MM.1S (cell line): ENCODE measurements around the gene ADAMTS17.

ENCODE experiments used
- DNase-seq: peaks from one replicate; pipeline ENCODE4 v3.0.0-alpha.2; 2015
- H2AFZ ChIP-seq: fragments of 300-600 bp; sonication (generic); 2 replicates; pipeline ENCODE4 v1.6.0; 2016; ENCODE audit warnings: antibody characterized with exemption, low read length
- H3F3A ChIP-seq: fragments of 300-600 bp; sonication (generic); 2 replicates; pipeline ENCODE4 v1.6.1; 2016; ENCODE audit warnings: mild to moderate bottlenecking, antibody characterized with exemption, low read length, moderate library complexity, mixed read lengths; ENCODE audit not compliant: insufficient read depth
- H3K27ac ChIP-seq: fragments of 300-600 bp; sonication (generic); 2 replicates; pipeline ENCODE4 v1.5.1; 2016; ENCODE audit warnings: mild to moderate bottlenecking, low read length
- H3K27me3 ChIP-seq: fragments of 300-600 bp; sonication (generic); replicated peaks from 2 replicates; pipeline ENCODE4 v1.6.0; 2016; ENCODE audit warnings: low read length; ENCODE audit not compliant: insufficient read depth
- H3K36me3 ChIP-seq: fragments of 300-600 bp; sonication (generic); replicated peaks from 2 replicates; pipeline ENCODE4 v1.6.1; 2016; ENCODE audit warnings: mild to moderate bottlenecking, low read length, mixed read lengths; ENCODE audit not compliant: insufficient read depth
- H3K4me1 ChIP-seq: fragments of 300-600 bp; sonication (generic); 2 replicates; pipeline ENCODE4 v1.6.1; 2016; ENCODE audit warnings: low read length, mixed read lengths
- H3K4me2 ChIP-seq: fragments of 300-600 bp; sonication (generic); 2 replicates; pipeline ENCODE4 v1.6.0; 2016; ENCODE audit warnings: low read depth, low read length
- H3K4me3 ChIP-seq: fragments of 300-600 bp; sonication (generic); 2 replicates; pipeline ENCODE4 v1.5.1; 2016; ENCODE audit warnings: low read length, mixed read lengths
- H3K79me2 ChIP-seq: fragments of 300-600 bp; sonication (generic); 2 replicates; pipeline ENCODE4 v1.6.1; 2016; ENCODE audit warnings: mixed run types, low read length, mixed read lengths
- H3K9ac ChIP-seq: fragments of 300-600 bp; sonication (generic); 2 replicates; pipeline ENCODE4 v1.6.1; 2016; ENCODE audit warnings: low read length, mixed read lengths
- H3K9me2 ChIP-seq: fragments of 300-600 bp; sonication (generic); replicated peaks from 2 replicates; pipeline ENCODE4 v1.6.1; 2016; ENCODE audit warnings: mild to moderate bottlenecking, low read length, mixed read lengths; ENCODE audit not compliant: insufficient read depth
- H3K9me3 ChIP-seq: fragments of 300-600 bp; sonication (generic); replicated peaks from 2 replicates; pipeline ENCODE4 v1.6.1; 2016; ENCODE audit warnings: mild to moderate bottlenecking, low read length, mixed read lengths; ENCODE audit not compliant: insufficient read depth
- H4K20me1 ChIP-seq: fragments of 300-600 bp; sonication (generic); 2 replicates; pipeline ENCODE4 v1.6.1; 2016; ENCODE audit warnings: mild to moderate bottlenecking, low read length, moderate library complexity, mixed read lengths; ENCODE audit not compliant: insufficient read depth
- CTCF ChIP-seq: fragments of 300-600 bp; sonication (generic); IDR thresholded peaks from 2 replicates; pipeline ENCODE4 v1.5.1; 2016; ENCODE audit warnings: antibody characterized with exemption, low read length, mixed read lengths
- EZH2 ChIP-seq: fragments of 300-600 bp; sonication (generic); optimal IDR thresholded peaks from 2 replicates; pipeline ENCODE3; 2017; ENCODE audit warnings: low read depth, mild to moderate bottlenecking, antibody characterized with exemption, low read length, mixed read lengths
- EZH2phosphoT487 ChIP-seq: fragments of 300-600 bp; sonication (generic); IDR thresholded peaks from 2 replicates; pipeline ENCODE4 v1.6.1; 2018; ENCODE audit warnings: antibody characterized with exemption, low read length

ADAMTS17 gene

GRCh38 chr15:100174904-100175275, 166.9 kb downstream of the ADAMTS17 start:
- no peak for TF ChIP-seq EZH2
- TF ChIP-seq EZH2phosphoT487 = no peak
- TF ChIP-seq CTCF = no peak
- H3K4me2 ChIP-seq = no peak overlapping the region

GRCh38 chr15:100174159-100174903, 167.4 kb downstream of the ADAMTS17 start:
- no peak overlapping the region for H3K4me3 ChIP-seq
- H3K4me2 ChIP-seq = no peak overlapping the region
- no peak overlapping the region for H3K27ac ChIP-seq
- H3K27me3 ChIP-seq = no peaks in the 10 kb centered on the region
- H3K9me3 ChIP-seq = no peaks in the 10 kb centered on the region
- no peaks in the 10 kb centered on the region; the same call in 1 of the 2 replicates for H3K36me3 ChIP-seq
- no peaks in the 10 kb centered on the region for H4K20me1 ChIP-seq
- no peak overlapping the region for H3K9ac ChIP-seq
- TF ChIP-seq CTCF = no peak
- TF ChIP-seq EZH2phosphoT487 = no peak
- no peak for TF ChIP-seq EZH2
- peaks cover 6% of the 10 kb centered on the region; the same call in 1 of the 2 replicates for H3F3A ChIP-seq
- H3K4me1 ChIP-seq = peaks cover 15% of the 10 kb centered on the region; the same call in 1 of the 2 replicates
- no peaks in the 10 kb centered on the region for H3K79me2 ChIP-seq
- no peak for DNase-seq
- no peak overlapping the region for H2AFZ ChIP-seq
- no peaks in the 10 kb centered on the region for H3K9me2 ChIP-seq

More at GRCh38 chr15:100174904-100175275, 166.9 kb downstream of the ADAMTS17 start:
- no peaks in the 10 kb centered on the region for H3K9me2 ChIP-seq
- peaks cover 6% of the 10 kb centered on the region; the same call in 1 of the 2 replicates for H3F3A ChIP-seq
- no peak for DNase-seq
- no peak overlapping the region for H2AFZ ChIP-seq
- H3K9ac ChIP-seq = no peak overlapping the region
- no peak overlapping the region for H3K4me3 ChIP-seq
- H3K79me2 ChIP-seq = no peaks in the 10 kb centered on the region
- H3K27ac ChIP-seq = no peak overlapping the region
- H3K36me3 ChIP-seq = no peaks in the 10 kb centered on the region; the same call in 1 of the 2 replicates
- no peaks in the 10 kb centered on the region for H3K27me3 ChIP-seq
- no peaks in the 10 kb centered on the region for H4K20me1 ChIP-seq
- peaks cover 12% of the 10 kb centered on the region; the same call in 1 of the 2 replicates for H3K4me1 ChIP-seq
- H3K9me3 ChIP-seq = no peaks in the 10 kb centered on the region

DNA sequence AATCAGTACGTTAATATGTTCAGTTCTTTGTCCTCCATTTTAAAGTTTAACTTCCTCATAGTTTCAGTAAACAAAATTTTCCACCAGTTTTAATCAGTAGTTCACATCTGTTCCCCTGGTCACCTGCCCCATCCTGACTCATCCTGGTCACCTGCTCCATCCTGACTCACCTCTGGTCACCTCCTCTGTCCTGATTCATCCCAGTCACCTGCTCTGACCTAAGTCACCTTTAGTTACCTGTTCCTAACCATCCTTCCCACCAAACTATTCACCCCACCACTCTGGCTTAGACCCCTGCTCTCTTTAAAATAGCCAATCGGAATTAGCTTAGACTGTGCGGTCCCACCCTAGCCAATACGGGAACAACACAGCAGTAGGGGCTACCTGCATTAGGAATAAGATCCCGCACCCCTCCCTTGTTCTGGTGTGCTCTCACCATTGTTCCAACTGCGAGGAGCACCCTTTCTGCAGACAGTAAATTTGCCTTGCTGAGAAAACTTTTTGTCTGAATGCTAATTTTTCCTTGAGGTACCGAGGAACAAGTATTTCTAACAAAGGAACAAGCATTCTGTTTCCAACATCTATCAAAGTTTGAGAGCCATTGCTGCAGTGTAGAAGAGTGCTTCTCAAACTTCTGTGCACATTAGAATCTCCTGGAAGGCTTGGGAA, 169.3 kb downstream of the ADAMTS17 start:
- H3K79me2 ChIP-seq = no peaks in the 10 kb centered on the region
- no peak overlapping the region for H2AFZ ChIP-seq
- H3K27me3 ChIP-seq = no peaks in the 10 kb centered on the region
- no peak overlapping the region for H3K4me3 ChIP-seq
- TF ChIP-seq CTCF = no peak
- DNase-seq = no peak
- no peak overlapping the region for H3K4me2 ChIP-seq
- H3K4me1 ChIP-seq = peaks cover 15% of the 10 kb centered on the region; the same call in 1 of the 2 replicates
- no peak overlapping the region for H3K27ac ChIP-seq
- H3F3A ChIP-seq = peaks cover 6% of the 10 kb centered on the region; the same call in 1 of the 2 replicates
- H3K9ac ChIP-seq = no peak overlapping the region
- H3K9me2 ChIP-seq = no peaks in the 10 kb centered on the region
- no peaks in the 10 kb centered on the region for H3K36me3 ChIP-seq
- no peaks in the 10 kb centered on the region for H4K20me1 ChIP-seq
- H3K9me3 ChIP-seq = no peaks in the 10 kb centered on the region
